ENCODE data around the gene MKRN1.
"Not testable (repeated sequence)": the region's sequence is repeated elsewhere in the genome, so short reads cannot be mapped to it uniquely, and the experiment has no call there.

MKRN1 gene, protein sequence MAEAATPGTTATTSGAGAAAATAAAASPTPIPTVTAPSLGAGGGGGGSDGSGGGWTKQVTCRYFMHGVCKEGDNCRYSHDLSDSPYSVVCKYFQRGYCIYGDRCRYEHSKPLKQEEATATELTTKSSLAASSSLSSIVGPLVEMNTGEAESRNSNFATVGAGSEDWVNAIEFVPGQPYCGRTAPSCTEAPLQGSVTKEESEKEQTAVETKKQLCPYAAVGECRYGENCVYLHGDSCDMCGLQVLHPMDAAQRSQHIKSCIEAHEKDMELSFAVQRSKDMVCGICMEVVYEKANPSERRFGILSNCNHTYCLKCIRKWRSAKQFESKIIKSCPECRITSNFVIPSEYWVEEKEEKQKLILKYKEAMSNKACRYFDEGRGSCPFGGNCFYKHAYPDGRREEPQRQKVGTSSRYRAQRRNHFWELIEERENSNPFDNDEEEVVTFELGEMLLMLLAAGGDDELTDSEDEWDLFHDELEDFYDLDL

DNA sequence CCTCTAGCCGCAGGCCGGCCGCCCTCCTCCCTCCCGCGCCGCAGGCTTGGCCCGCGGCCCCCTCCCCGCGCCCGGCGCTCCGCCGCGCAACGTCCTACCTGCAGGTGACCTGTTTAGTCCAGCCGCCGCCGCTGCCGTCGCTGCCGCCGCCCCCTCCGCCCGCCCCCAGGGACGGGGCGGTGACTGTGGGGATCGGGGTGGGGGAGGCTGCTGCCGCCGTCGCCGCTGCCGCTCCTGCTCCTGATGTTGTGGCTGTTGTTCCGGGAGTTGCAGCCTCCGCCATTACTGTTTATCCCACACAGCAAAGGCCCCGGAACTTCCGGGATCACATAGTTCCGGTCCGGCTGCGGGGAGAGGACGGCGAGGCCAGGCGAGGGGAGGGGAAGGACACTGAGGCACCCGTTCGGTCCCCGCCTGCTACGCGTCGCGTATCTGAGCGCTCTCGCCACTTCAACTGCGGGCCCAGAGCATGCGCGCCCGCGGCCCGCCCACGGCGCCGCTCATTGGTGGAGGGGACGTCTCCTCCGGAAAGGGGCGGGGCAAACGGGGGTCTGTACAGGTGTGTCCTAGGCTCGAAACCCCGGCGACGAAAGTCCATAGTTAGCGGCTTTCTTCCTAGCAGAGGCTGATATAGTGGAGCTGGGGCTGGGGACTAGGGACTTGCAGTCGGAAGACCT, at the start of gene MKRN1:
MKRN1 (minus strand) TSS at position 444 of the 677 bp plus-strand sequence; CDS start at position 283, 161 bp downstream.
- peak; percentile 91 for DNase-seq (ENCODE audit: low read depth in 2 of 2)

DNA sequence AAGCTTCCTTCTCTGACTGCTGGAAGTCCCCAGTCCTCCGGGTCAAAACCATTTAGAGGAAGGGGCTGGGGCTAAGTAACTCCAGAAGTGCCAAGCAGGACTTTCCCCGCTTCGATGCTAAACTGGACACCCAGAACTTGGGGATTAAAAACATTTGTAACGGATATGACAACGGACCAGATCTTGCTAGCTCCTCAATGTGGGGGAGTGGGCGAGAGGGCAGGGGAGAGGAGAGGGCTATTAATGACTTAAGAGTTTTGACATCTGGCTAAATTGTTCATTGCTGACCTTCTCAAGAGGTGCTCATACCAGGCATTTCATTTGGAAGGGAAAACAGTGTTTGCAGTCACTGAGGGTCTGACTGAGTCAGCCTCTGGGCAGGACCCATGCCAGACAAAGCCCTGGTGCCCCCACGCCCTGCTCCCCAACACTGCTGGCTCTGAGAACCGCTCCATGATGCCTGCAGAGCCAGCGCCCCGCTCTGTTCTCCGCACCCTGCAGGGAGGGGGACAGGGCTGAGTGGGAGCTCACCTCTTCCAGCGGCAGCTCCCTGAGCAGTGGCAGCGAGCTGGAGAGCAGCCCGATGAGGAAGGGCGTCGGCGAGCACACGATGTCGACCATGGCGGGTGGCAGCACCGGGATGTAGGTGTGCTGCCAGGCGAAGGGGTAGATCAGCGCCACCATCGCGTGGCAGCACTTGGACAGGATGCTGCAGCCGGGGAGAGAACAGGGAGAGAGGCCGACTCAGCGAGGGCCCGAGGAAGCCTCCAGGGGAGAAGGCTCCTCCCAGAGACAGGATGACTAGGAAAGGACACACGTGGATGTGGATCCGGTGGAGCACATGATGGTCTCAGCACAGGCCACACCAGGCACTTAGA, 47.7 kb upstream of the MKRN1 start:
- no peak for DNase-seq (ENCODE audit: low read depth in 2 of 2)

DNA sequence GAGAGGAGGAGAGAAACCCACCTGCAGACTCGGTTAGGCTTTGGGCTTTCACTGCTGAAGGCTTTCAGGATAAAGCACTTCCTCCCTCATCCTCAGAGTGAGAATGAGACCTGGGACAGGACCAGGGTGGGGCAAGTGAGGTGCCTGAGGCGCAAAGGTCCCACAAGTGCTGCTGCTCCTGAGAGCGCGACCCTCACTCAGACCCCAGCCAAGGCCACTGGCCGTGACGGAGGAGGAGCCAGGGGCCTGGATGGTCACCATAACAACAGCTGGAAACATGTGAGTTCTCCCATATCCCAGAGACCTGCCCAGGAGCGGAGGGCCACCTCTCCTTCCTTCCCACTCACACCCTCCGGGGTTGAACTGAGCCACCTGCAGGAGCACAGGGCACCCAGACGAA, 46.9 kb upstream of the MKRN1 start:
- no peak for DNase-seq (ENCODE audit: low read depth in 2 of 2)

DNA sequence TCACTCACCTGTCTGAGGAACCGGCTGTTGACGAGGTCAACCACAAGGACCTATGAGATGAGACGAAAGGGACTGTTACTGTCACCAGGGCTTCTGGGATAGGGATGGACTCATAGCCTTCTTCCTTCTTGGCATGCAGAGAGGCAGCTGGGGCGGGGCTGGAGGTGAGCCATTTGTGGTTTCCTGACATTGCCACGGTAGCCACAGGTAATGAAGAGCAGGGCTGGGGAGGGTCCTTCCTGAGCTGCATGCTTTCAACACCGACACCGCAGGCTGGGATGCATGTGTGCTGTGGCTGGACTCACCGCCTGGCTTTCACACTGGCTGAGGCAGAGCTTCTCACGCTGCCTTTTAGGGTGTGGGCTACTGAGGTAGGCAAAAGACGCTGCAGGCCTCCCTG, 46.4 kb upstream of the MKRN1 start:
- peak in 1 of 2 donors; percentile 2 for DNase-seq (ENCODE audit: low read depth in 2 of 2)

DNA sequence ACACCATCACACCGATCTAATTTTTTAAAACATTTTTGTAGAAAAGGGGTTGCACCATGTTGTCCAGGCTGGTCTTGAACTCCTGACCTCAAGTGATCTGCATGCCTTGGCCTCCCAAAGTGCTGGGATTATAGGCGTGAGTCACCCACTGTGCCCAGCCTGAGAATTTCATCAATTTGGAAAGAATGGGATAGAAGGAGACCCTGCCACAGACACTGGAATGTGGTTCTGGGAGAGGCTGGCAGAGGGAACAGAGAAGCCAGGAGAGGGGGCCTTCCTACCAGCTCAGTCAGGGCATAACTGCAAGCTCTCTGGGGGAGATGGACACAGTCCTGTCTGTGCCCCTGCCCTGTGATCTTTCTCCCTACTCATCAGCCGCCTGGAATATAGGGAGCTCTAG, 42.1 kb upstream of the MKRN1 start:
- DNase-seq (ENCODE audit: low read depth in 2 of 2), result no peak

DNA sequence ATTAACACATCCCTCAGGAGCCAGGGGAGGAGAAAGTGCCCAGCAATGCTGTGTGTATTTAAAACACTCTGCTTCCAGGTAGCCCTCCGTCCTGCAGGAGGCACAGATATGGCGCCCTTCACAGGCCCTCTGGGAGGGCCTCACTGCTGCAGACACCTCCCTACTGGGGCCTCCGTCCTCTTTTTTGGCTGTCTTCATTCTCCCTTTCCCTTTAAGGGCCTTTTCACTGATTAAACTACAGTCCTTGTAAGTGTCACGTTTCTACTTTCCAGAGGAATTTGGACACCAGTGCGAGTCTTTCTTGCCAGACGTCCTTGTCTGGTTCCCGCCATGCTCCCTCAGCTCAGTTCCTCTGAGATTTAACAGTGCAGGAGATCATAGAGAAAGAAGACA, 39.7 kb upstream of the MKRN1 start:
- DNase-seq (ENCODE audit: low read depth in 2 of 2), result no peak

DNA sequence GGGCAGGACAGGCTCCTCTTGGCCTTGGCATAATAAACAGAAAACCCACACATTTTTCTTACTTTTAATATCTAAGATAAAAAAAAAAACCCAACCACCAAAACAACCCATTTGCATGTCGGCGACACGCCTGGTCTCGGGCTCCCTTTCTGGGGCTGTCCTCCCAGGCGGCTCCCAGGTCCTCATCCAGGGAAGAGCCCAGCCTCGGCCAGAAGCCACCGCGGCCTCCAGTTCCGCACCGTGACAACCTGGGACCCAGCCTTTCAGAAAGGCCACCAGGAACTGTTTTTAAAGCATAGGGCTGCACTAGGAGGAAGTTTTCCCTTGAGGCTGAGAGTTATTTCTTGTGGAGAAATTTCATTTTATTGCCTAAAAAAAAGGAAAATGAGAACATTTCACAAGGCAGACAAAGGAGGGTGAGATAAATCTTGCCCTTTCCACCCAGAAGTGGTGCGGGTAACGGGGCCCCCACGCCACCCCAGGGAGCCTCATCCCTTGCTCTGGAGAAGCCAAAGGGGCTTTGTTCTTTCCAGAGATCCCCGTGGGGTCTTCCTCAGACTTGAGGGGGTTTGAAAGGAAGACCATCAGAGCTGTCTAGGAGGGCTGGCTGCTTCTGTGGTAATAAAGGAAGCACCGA, 39.2 kb upstream of the MKRN1 start:
- DNase-seq (ENCODE audit: low read depth in 2 of 2), result no peak

- peak; percentile 48 to 77 for DNase-seq (ENCODE audit: low read depth in 2 of 2)
These were observed 38.5 kb upstream of the MKRN1 start for GRCh38 chr7:140517546-140518369.

GRCh38 chr7:140512317-140513000, 33.2 kb upstream of the MKRN1 start:
- DNase-seq (ENCODE audit: low read depth in 2 of 2), result no peak

DNA sequence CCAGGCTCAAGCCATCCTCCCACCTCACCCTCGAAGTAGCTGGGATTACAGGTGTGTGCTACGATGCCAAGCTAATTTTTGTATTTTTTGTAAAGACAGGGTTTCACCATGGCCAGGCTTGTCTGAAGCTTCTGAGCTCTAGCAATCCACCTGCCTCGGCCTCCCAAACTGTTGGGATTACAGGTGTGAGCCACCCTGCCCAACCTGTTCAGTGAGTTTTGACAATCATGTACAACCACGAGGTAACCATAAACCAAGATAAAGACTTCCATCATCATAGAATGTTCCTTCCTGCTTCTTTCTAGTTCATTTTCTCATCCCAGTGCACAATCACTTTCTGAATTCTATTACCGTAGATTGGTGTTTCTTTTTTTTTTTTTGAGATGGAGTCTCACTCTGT, 30.5 kb upstream of the MKRN1 start:
- no peak for DNase-seq (ENCODE audit: low read depth in 2 of 2)

- not testable (repeated sequence) for DNase-seq (ENCODE audit: low read depth in 2 of 2)
These were observed 28.3 kb upstream of the MKRN1 start for GRCh38 chr7:140507556-140507955.

DNA sequence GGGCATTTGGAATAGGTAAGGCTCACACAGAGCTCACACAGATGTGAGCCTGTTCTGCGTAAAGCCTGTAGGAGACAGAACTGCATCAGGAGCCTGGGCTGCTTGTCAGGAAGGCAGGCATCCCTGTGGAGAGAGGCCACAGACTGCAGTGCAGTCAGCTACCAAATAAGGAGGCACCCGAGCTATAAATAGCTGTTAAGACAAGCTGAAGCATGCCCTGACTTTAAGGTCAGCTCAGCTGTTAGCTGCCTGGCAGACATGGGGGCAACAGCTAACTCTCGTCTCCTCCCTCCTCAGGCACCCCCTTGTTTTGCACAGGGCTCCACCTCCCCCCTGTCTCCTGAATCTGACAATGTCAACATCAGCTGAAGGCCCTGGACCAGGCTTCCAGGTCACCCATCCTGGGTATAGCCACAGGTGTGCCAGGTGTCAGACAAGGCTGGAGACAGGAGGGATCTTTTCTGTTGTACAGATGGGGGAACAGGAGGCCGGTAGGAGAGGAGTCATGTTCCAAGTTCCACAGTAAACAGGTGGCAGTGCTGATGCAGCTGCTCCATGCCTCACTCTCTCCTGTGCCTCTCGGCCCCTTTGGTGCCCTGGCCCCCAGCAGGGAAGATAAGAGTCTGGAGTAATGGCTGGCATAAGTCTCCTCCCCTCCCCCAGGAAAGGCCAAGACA, 27.6 kb upstream of the MKRN1 start:
- no peak for DNase-seq (ENCODE audit: low read depth in 2 of 2)

GRCh38 chr7:140501966-140502365, 22.7 kb upstream of the MKRN1 start:
- no peak for DNase-seq (ENCODE audit: low read depth in 2 of 2)

DNA sequence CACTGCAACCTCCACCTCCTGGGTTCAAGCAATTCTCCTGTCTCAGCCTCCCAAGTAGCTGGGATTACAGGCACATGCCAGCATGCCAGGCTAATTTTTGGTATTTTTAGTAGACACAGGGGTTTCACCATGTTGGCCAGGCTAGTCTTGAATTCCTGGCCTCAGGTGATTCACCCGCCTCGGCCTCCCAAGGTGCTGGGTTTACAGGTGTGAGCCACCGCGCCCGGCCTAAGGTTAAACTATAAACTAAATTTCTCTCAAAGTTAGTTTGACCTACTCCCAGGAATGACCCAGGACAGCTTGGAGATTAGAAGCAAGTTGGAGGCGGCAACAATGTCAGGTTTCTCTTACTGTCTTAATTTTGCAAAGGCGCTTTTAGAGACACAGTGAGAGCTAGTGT, 18.5 kb upstream of the MKRN1 start:
- not testable (repeated sequence) for DNase-seq (ENCODE audit: low read depth in 2 of 2)

- no peak for DNase-seq (ENCODE audit: low read depth in 2 of 2)
These were observed 18.0 kb upstream of the MKRN1 start for GRCh38 chr7:140497241-140497769.

GRCh38 chr7:140495514-140496097, 16.3 kb upstream of the MKRN1 start:
- no peak for DNase-seq (ENCODE audit: low read depth in 2 of 2)

DNA sequence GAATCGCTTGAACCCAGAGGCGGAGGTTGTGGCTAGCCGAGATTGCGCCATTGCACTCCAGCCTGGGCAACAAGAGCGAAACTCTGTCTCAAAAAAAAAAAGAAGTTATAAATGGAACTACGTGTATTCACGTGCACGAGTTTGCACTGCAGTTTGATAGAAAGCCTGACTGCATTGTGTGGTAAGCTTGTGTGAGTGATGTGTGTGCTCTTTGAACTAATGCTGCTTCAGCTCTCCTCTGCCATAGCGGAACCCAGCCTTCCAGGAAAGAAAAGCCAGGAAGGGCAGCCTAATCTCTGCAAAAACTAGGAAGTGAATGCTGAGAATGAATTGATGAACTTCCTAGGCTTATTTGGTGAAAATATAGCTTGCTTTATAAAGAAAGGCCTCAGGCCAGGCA, 15.6 kb upstream of the MKRN1 start:
- no peak for DNase-seq (ENCODE audit: low read depth in 2 of 2)

DNA sequence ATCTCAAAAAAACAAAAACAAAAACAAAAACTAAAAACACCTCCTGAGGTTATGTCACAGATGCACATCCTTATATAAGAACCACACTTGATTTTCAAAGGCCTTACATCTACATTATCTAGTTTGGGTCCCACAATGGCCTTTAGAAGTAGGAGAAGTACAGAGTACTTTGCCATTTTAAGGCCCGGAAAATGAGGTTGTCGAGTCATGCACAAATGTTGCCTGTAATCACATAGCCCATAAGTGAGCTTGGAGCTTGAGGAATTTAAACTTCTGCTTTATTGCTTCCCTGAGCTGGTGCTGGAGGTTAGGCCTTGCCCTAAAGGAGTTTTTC, 9.7 kb upstream of the MKRN1 start:
- no peak for DNase-seq (ENCODE audit: low read depth in 2 of 2)

Data from activated CD4-positive, alpha-beta T cell treated with anti-CD3 and anti-CD28 coated beads for 24 hours (primary cell).